GM13976 (cell line): ENCODE results near the gene TBL1XR1.
"Not testable (repeated sequence)": the region's sequence is repeated elsewhere in the genome, so short reads cannot be mapped to it uniquely, and the experiment has no call there.

ENCODE experiments used
- DNase-seq: peaks from one replicate; pipeline ENCODE4 v3.0.0; 2012; ENCODE audit warnings: low spot score
- CTCF ChIP-seq: IDR thresholded peaks from 2 replicates; pipeline ENCODE4 v1.5.1; 2012; ENCODE audit warnings: borderline replicate concordance, mild to moderate bottlenecking; ENCODE audit not compliant: insufficient read depth; ENCODE audit errors: extremely low read depth, missing control alignments, control extremely low read depth
- in situ Hi-C: fragments of 300-500 bp; cut with MboI; formaldehyde crosslinking; loops from one replicate; pipeline ENCODE4 v1.12.0; 2022; ENCODE audit warnings: low sequenced_read_pairs, mixed read lengths, inconsistent platforms; ENCODE audit not compliant: unreplicated experiment

The TBL1XR1 gene

GRCh38 chr3:177186306-177186705 lies 11.0 kb downstream of the TBL1XR1 start:
- TF ChIP-seq CTCF, result no peak
- DNase-seq, result no peak
- in situ Hi-C loops, result loop anchor here (10.0 kb wide), 1 partner anchor 132 kb away; no protein-coding TSS in a partner anchor

DNA sequence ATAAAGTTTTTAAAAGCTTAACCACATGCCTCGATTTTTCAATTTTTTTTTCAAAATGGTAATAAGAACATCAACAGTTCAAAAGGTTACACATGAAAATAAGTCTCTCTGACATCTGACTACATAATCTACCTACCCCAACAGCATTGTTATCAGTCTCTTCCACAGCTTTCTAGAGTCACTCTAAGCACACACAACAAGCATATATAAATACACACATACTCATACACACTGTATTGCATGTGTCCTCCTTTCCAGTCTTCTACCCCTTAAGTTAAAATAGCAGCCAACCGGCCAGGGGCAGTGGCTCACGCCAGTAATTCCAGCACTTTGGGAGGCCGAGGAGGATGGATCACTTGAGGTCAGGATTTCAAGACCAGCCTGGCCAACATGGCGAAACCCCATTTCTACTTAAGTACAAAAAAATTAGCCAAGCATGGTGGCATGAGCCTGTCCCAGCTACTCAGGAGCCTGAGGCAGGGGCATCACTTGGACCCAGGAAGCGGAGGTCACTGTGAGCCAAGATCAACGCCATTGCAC lies 12.2 kb downstream of the TBL1XR1 start:
- no peak for DNase-seq
- TF ChIP-seq CTCF, result no peak
- in situ Hi-C loops, result loop anchor here (10.0 kb wide), 1 partner anchor 130 kb away; no protein-coding TSS in a partner anchor

GRCh38 chr3:177184602-177185001 lies 12.7 kb downstream of the TBL1XR1 start:
- DNase-seq, result not testable (repeated sequence)
- in situ Hi-C loops, result loop anchor here (10.0 kb wide), 1 partner anchor 130 kb away; no protein-coding TSS in a partner anchor

GRCh38 chr3:177182352-177182751 lies 14.9 kb downstream of the TBL1XR1 start:
- DNase-seq, result no peak
- no peak for TF ChIP-seq CTCF
- in situ Hi-C loops, result loop anchor here (10.0 kb wide), 1 partner anchor 128 kb away; no protein-coding TSS in a partner anchor

DNA sequence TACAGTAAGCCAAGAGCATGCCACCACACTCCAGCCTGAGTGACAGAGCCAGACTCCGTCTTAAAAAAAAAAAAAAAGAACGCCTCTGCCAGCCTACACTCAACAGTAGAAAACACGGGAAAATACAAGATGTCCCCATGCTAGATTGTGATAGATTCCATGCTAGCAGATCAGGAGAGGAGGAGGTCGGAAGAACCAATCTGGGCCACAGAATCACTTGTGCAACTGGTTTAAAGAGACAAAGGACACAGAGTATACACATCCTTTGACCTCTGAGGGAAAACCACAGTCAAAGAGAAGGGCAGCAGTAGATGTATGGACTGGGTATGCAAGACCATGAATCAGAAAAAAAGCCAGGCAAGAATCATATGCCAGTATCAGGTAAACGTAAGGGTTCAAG lies 15.9 kb downstream of the TBL1XR1 start:
- no peak for TF ChIP-seq CTCF
- no peak for DNase-seq
- in situ Hi-C loops, result loop anchor here (10.0 kb wide), 1 partner anchor 127 kb away; no protein-coding TSS in a partner anchor

- no peak for TF ChIP-seq CTCF
- no peak for DNase-seq
- in situ Hi-C loops, result loop anchor here (10.0 kb wide), 1 partner anchor 126 kb away; no protein-coding TSS in a partner anchor
These were observed 16.8 kb downstream of the TBL1XR1 start for GRCh38 chr3:177180506-177180905.

GRCh38 chr3:177179281-177180067 lies 17.8 kb downstream of the TBL1XR1 start:
- TF ChIP-seq CTCF, result no peak
- in situ Hi-C loops, result loop anchor here (10.0 kb wide), 1 partner anchor 125 kb away; no protein-coding TSS in a partner anchor
- no peak for DNase-seq
